GM19099 (cell line): Measurements from ENCODE around the gene DAB2IP.

ENCODE experiments used
- POLR2A ChIP-seq: IDR thresholded peaks from 3 replicates; pipeline ENCODE4 v1.6.1; 2011; ENCODE audit warnings: low read depth; ENCODE audit not compliant: insufficient read length; ENCODE audit errors: extremely low read depth

DAB2IP gene

GRCh38 chr9:121767171-121767769, 115.8 kb downstream of the DAB2IP start:
- TF ChIP-seq POLR2A, result no peak

GRCh38 chr9:121768416-121769015, 117.1 kb downstream of the DAB2IP start:
- no peak for TF ChIP-seq POLR2A

- TF ChIP-seq POLR2A, result no peak
These were observed 118.5 kb downstream of the DAB2IP start for GRCh38 chr9:121769939-121770338.

- TF ChIP-seq POLR2A, result no peak
These were observed 119.2 kb downstream of the DAB2IP start for GRCh38 chr9:121770415-121771273.

GRCh38 chr9:121771418-121771817, 120.0 kb downstream of the DAB2IP start:
- TF ChIP-seq POLR2A, result no peak

- TF ChIP-seq POLR2A, result no peak
These were observed 120.6 kb downstream of the DAB2IP start for GRCh38 chr9:121771851-121772599.

GRCh38 chr9:121772600-121773285, 121.3 kb downstream of the DAB2IP start:
- no peak for TF ChIP-seq POLR2A

- no peak for TF ChIP-seq POLR2A
These were observed 122.0 kb downstream of the DAB2IP start for GRCh38 chr9:121773286-121773953.

- no peak for TF ChIP-seq POLR2A
These were observed 122.7 kb downstream of the DAB2IP start for GRCh38 chr9:121773954-121774714.

- no peak for TF ChIP-seq POLR2A
These were observed 123.5 kb downstream of the DAB2IP start for GRCh38 chr9:121774715-121775613.

- no peak for TF ChIP-seq POLR2A
These were observed 124.7 kb downstream of the DAB2IP start for GRCh38 chr9:121776001-121776738.
